SK-N-SH (cell line): Measurements from ENCODE around the gene DAB2. TPM values are rescaled to one million over a fixed set of nuclear protein-coding genes. Genes with fewer than 3 reads are reported as not detected.

ENCODE experiments used
- CTCF ChIA-PET: fragments of 300-600, 350-600 bp; formaldehyde crosslinking; extraction: SDS; loops from one replicate; lab custom pipeline; 2021; lab: Yijun Ruan, JAX
- POLR2A ChIA-PET: fragments of 350-600 bp; sonication (Branson Sonifier 250); formaldehyde crosslinking; extraction: SDS; loops from one replicate; lab custom pipeline; 2020; ENCODE audit warnings: antibody characterized with exemption, inconsistent platforms; lab: Yijun Ruan, JAX
- DNase-seq: peaks from one replicate; pipeline ENCODE4 v3.0.0; 2012
- H2AFZ ChIP-seq: fragments of 200-600 bp; sonication (generic); 2 replicates; pipeline ENCODE4 v1.8.1; 2016; ENCODE audit warnings: antibody characterized with exemption, mild to moderate bottlenecking, low read depth
- H3F3A ChIP-seq: fragments of 200-600 bp; sonication (generic); replicated peaks from 2 replicates; pipeline ENCODE3; 2016; ENCODE audit warnings: antibody characterized with exemption, mild to moderate bottlenecking; ENCODE audit not compliant: insufficient read depth
- H3K27ac ChIP-seq, 2 experiments: fragments of 200-500 bp in 1 of 2; fragments of 200-600 bp in 1 of 2; sonication (Bioruptor generic) in 1 of 2; sonication (generic), shearing (Covaris generic) in 1 of 2; 2 replicates each; pipeline versions ENCODE4 v1.5.1 to v1.6.1; 2014 to 2016; ENCODE audit warnings: low read depth in 2 of 2, inconsistent platforms in 1 of 2, low read length in 1 of 2, mild to moderate bottlenecking in 1 of 2, mixed read lengths in 1 of 2
- H3K27me3 ChIP-seq: fragments of 200-600 bp; sonication (generic), shearing (Covaris generic); 2 replicates; pipeline ENCODE4 v1.6.1; 2016; ENCODE audit warnings: mixed run types; ENCODE audit not compliant: insufficient read depth
- H3K36me3 ChIP-seq, 2 experiments: fragments of 200-500 bp in 1 of 2; fragments of 200-600 bp in 1 of 2; sonication (Bioruptor generic) in 1 of 2; sonication (generic) in 1 of 2; replicated peaks in 1 of 2; 2 replicates each; pipeline versions ENCODE3 to v1.5.1; 2014 to 2016; ENCODE audit warnings: low read length in 1 of 2, mild to moderate bottlenecking in 1 of 2; ENCODE audit not compliant: insufficient read depth in 2 of 2, control insufficient read depth in 1 of 2
- H3K4me1 ChIP-seq, 2 experiments: fragments of 200-500 bp in 1 of 2; fragments of 200-600 bp in 1 of 2; sonication (Bioruptor generic) in 1 of 2; sonication (generic), shearing (Covaris generic) in 1 of 2; 2 replicates each; pipeline versions ENCODE4 v1.5.1 to v1.6.1; 2014 to 2016; ENCODE audit warnings: low read depth in 1 of 2, low read length in 1 of 2, mixed run types in 1 of 2; ENCODE audit not compliant: insufficient read depth in 2 of 2, control insufficient read depth in 1 of 2
- H3K4me2 ChIP-seq: fragments of 200-600 bp; sonication (generic), shearing (Covaris generic); 2 replicates; pipeline ENCODE4 v1.6.1; 2017; ENCODE audit warnings: mixed run types
- H3K4me3 ChIP-seq, 2 experiments: fragments of 200-500 bp in 1 of 2; fragments of 200-600 bp in 1 of 2; sonication (Bioruptor generic) in 1 of 2; sonication (generic), shearing (Covaris generic) in 1 of 2; 2 replicates each; pipeline versions ENCODE4 v1.5.1 to v1.8.1; 2014 to 2016; ENCODE audit warnings: low read depth in 2 of 2, inconsistent platforms in 1 of 2, low read length in 1 of 2, mild to moderate bottlenecking in 1 of 2, mixed read lengths in 1 of 2, moderate library complexity in 1 of 2
- H3K79me2 ChIP-seq: fragments of 200-600 bp; sonication (generic); 2 replicates; pipeline ENCODE4 v1.8.1; 2017; ENCODE audit warnings: mild to moderate bottlenecking; ENCODE audit not compliant: insufficient read depth
- H3K9ac ChIP-seq: fragments of 200-600 bp; sonication (generic); 2 replicates; pipeline ENCODE4 v1.6.1; 2017; ENCODE audit warnings: mixed run types
- H3K9me2 ChIP-seq: fragments of 200-600 bp; sonication (generic); 2 replicates; pipeline ENCODE4 v1.6.1; 2017; ENCODE audit warnings: mixed run types
- H3K9me3 ChIP-seq: fragments of 200-600 bp; sonication (generic); 2 replicates; pipeline ENCODE4 v1.6.1; 2017; ENCODE audit warnings: mixed run types, mild to moderate bottlenecking, moderate library complexity
- H4K20me1 ChIP-seq: fragments of 200-600 bp; sonication (generic); 2 replicates; pipeline ENCODE4 v1.6.1; 2017; ENCODE audit warnings: mild to moderate bottlenecking, mixed run types; ENCODE audit not compliant: insufficient read depth
- CHD2 ChIP-seq: fragments of 150-350 bp; IDR thresholded peaks from 2 replicates; pipeline ENCODE4 v1.6.1; 2018; ENCODE audit warnings: low read length; ENCODE audit not compliant: partially characterized antibody
- CTCF ChIP-seq: fragments of 200-600 bp; sonication (generic); IDR thresholded peaks from 2 replicates; pipeline ENCODE4 v1.6.1; 2017; ENCODE audit warnings: antibody characterized with exemption, mild to moderate bottlenecking, moderate library complexity
- EZH2phosphoT487 ChIP-seq: fragments of 200-600 bp; sonication (generic); IDR thresholded peaks from 2 replicates; pipeline ENCODE4 v1.6.1; 2017; ENCODE audit warnings: low read depth, mixed run types, mild to moderate bottlenecking, antibody characterized with exemption, moderate library complexity, borderline replicate concordance
- FOXJ3 ChIP-seq: sonication (generic); formaldehyde crosslinking; IDR thresholded peaks from 2 replicates; pipeline ENCODE4 v1.5.1; 2020; ENCODE audit warnings: mild to moderate bottlenecking, missing genetic modification reagents
- FOXM1 ChIP-seq: IDR thresholded peaks from 2 replicates; pipeline ENCODE4 v1.4.0; 2012; ENCODE audit warnings: low read depth, mild to moderate bottlenecking
- GATA2 ChIP-seq: sonication (generic); formaldehyde crosslinking; IDR thresholded peaks from 2 replicates; pipeline ENCODE4 v1.5.0; 2020; ENCODE audit warnings: mild to moderate bottlenecking, missing genetic modification reagents
- JUND ChIP-seq: IDR thresholded peaks from 2 replicates; pipeline ENCODE4 v1.4.0; 2012
- MAX ChIP-seq: IDR thresholded peaks from 2 replicates; pipeline ENCODE4 v1.4.0; 2012; ENCODE audit warnings: low read depth
- MXI1 ChIP-seq: IDR thresholded peaks from 2 replicates; pipeline ENCODE4 v1.6.1; 2012; ENCODE audit warnings: mild to moderate bottlenecking, low read depth, low read length, improper control_type of control experiment
- POLR2AphosphoS5 ChIP-seq: IDR thresholded peaks from 2 replicates; pipeline ENCODE4 v1.6.1; 2012; ENCODE audit warnings: low read depth, low read length
- RCOR1 ChIP-seq: fragments of 150-350 bp; IDR thresholded peaks from 2 replicates; pipeline ENCODE4 v1.6.1; 2017; ENCODE audit warnings: antibody characterized with exemption, low read length
- REST ChIP-seq: IDR thresholded peaks from 2 replicates; pipeline ENCODE4 v1.6.1; 2012; ENCODE audit warnings: mild to moderate bottlenecking, low read depth, low read length, moderate library complexity
- RFX5 ChIP-seq: IDR thresholded peaks from 2 replicates; pipeline ENCODE4 v1.6.1; 2012; ENCODE audit warnings: mild to moderate bottlenecking, improper control_type of control experiment, low read length
- SMC3 ChIP-seq: IDR thresholded peaks from 2 replicates; pipeline ENCODE4 v1.6.1; 2012; ENCODE audit warnings: low read depth, low read length, improper control_type of control experiment
- USF1 ChIP-seq: IDR thresholded peaks from 2 replicates; pipeline ENCODE4 v1.4.0; 2012; ENCODE audit warnings: low read depth, borderline replicate concordance
- YY1 ChIP-seq: IDR thresholded peaks from 2 replicates; pipeline ENCODE4 v1.4.0; 2012; ENCODE audit warnings: low read depth, mild to moderate bottlenecking
- WGBS: methylation state at CpG from one replicate; pipeline ENCODE4 v1.1.6; 2017; ENCODE audit warnings: low lambda C conversion rate; 5-methylcytosine and 5-hydroxymethylcytosine counted together
- polyA plus RNA-seq, 3 experiments: library from polyadenylated mRNA; depleted of rRNA; stranded (reverse); fragments of >200 nt; gene quantifications; 2 replicates each; pipeline ENCODE4 v1.2.3, GENCODE V29; 2012

The DAB2 gene
- polyA plus RNA-seq, 1 of the 3 experiments (the other 2 are of a cell fraction) = 23.7 TPM

GRCh38 chr5:39433848-39434247, 9.1 kb upstream of the DAB2 start:
- whole genome bisulfite sequencing = 14% methylated on average over 4 of the region's 4 CpGs
- Histone ChIP-seq H4K20me1 (no peaks in the 10 kb centered on the region), H3K4me3 (no peak overlapping the region), H3K9me3 (no peaks in the 10 kb centered on the region), H3K36me3 (no peaks in the 10 kb centered on the region), H3K9ac (no peak overlapping the region), H3K27me3 (peaks cover 47% of the 10 kb centered on the region; the same call in 1 of the 2 replicates), H3K27ac (no peak overlapping the region), H3K9me2 (no peaks in the 10 kb centered on the region), H2AFZ (no peak overlapping the region), H3K4me1 (no peaks in the 10 kb centered on the region), H3K79me2 (no peaks in the 10 kb centered on the region), H3F3A (no peaks in the 10 kb centered on the region), H3K4me2 (no peak overlapping the region)
- DNase-seq = no peak
- ChIA-PET POLR2A (no interaction called here), CTCF (no interaction called here)
- TF ChIP-seq EZH2phosphoT487 = peak; percentile 40; the same call in 1 of the 2 replicates
- no peak for TF ChIP-seq CTCF
- TF ChIP-seq FOXJ3 = no peak
- TF ChIP-seq USF1 = no peak

GRCh38 chr5:39432696-39433530, 8.1 kb upstream of the DAB2 start:
- H3K4me1 ChIP-seq = no peaks in the 10 kb centered on the region; a peak in 1 of 4 replicates
- H3K79me2 ChIP-seq = no peaks in the 10 kb centered on the region
- ChIA-PET POLR2A (no interaction called here), CTCF (no interaction called here)
- no peak overlapping the region for H2AFZ ChIP-seq
- H3K9me2 ChIP-seq = no peaks in the 10 kb centered on the region
- H3K4me3 ChIP-seq = no peak overlapping the region
- H3K36me3 ChIP-seq = no peaks in the 10 kb centered on the region
- H3F3A ChIP-seq = no peaks in the 10 kb centered on the region
- no peak overlapping the region for H3K4me2 ChIP-seq
- H3K27me3 ChIP-seq = peaks cover 47% of the 10 kb centered on the region; the same call in 1 of the 2 replicates
- no peaks in the 10 kb centered on the region for H3K9me3 ChIP-seq
- H3K9ac ChIP-seq = no peak overlapping the region
- no peak for DNase-seq
- no peak overlapping the region for H3K27ac ChIP-seq
- 11% methylated on average over 12 of the region's 12 CpGs for WGBS
- H4K20me1 ChIP-seq = no peaks in the 10 kb centered on the region
- TF ChIP-seq CHD2 = no peak
- no peak for TF ChIP-seq SMC3
- no peak for TF ChIP-seq RCOR1
- TF ChIP-seq RFX5 = no peak
- no peak for TF ChIP-seq YY1
- TF ChIP-seq USF1 = no peak
- no peak for TF ChIP-seq GATA2
- no peak for TF ChIP-seq REST
- TF ChIP-seq POLR2AphosphoS5 = no peak
- TF ChIP-seq JUND = no peak
- no peak for TF ChIP-seq CTCF
- TF ChIP-seq MXI1 = no peak
- TF ChIP-seq MAX = no peak
- TF ChIP-seq FOXM1 = no peak
